GM12873 (cell line): ENCODE data around the gene SLF2.

ENCODE experiments used
- CTCF ChIP-seq: IDR thresholded peaks from 2 replicates; pipeline ENCODE4 v1.5.1; 2012; ENCODE audit warnings: low read depth, mild to moderate bottlenecking, moderate library complexity, low read length, control low read depth; ENCODE audit not compliant: insufficient read depth; ENCODE audit errors: missing control alignments

SLF2 gene

GRCh38 chr10:101014230-101014884 lies 101.6 kb downstream of the SLF2 start:
- peak; percentile 99 for TF ChIP-seq CTCF
